Myocyte (in vitro differentiated cells): ENCODE results near the gene TLR5. TPM values are rescaled to one million over a fixed set of nuclear protein-coding genes. Genes with fewer than 3 reads are reported as not detected.
A peak's percentile ranks its signal among the peaks of the same experiment; 100 is the strongest.

Experiments used
- DNase-seq: peaks from one replicate; pipeline ENCODE4 v3.0.0-alpha.2; 2012; ENCODE audit warnings: low read depth
- total RNA-seq: library from RNA; depleted of rRNA; stranded (reverse); fragments of >200 nt; gene quantifications from 2 replicates; pipeline ENCODE4 v1.2.3, GENCODE V29; 2014

Gene TLR5
- total RNA-seq, 1 donor from 2014 or later: 0.75 TPM

- DNase-seq: no peak
Measured at GRCh38 chr1:223152399-223152798, 9.4 kb upstream of the TLR5 start.

- DNase-seq: no peak
Measured at GRCh38 chr1:223150443-223150842, 7.4 kb upstream of the TLR5 start.

- peak; percentile 65 for DNase-seq
Measured at GRCh38 chr1:223147873-223148272, 4.8 kb upstream of the TLR5 start.

GRCh38 chr1:223147409-223147808 is 4.4 kb upstream of the TLR5 start:
- no peak for DNase-seq

GRCh38 chr1:223146745-223147144 is 3.7 kb upstream of the TLR5 start:
- no peak for DNase-seq

- no peak for DNase-seq
Measured at GRCh38 chr1:223144914-223145313, 1.9 kb upstream of the TLR5 start.

- no peak for DNase-seq
Measured at GRCh38 chr1:223144431-223144830, 1.4 kb upstream of the TLR5 start.

GRCh38 chr1:223143537-223144248 is 645 bp upstream of the TLR5 start:
- DNase-seq: peak; percentile 82

GRCh38 chr1:223142269-223142668 is 779 bp downstream of the TLR5 start:
- DNase-seq: no peak

- DNase-seq: no peak
Measured at GRCh38 chr1:223140611-223141405, 2.2 kb downstream of the TLR5 start.

- DNase-seq: peak; percentile 67
Measured at GRCh38 chr1:223137455-223138085, 5.5 kb downstream of the TLR5 start.

- no peak for DNase-seq
Measured at GRCh38 chr1:223136086-223136485, 7.0 kb downstream of the TLR5 start.

GRCh38 chr1:223135176-223135942 is 7.7 kb downstream of the TLR5 start:
- DNase-seq: peak; percentile 89

GRCh38 chr1:223133824-223134435 is 9.1 kb downstream of the TLR5 start:
- DNase-seq: peak; percentile 87

- DNase-seq: no peak
Measured at GRCh38 chr1:223133306-223133823, 9.7 kb downstream of the TLR5 start.

- DNase-seq: no peak
Measured at GRCh38 chr1:223129229-223129901, 13.7 kb downstream of the TLR5 start.

- DNase-seq: no peak
Measured at GRCh38 chr1:223126741-223127140, 16.3 kb downstream of the TLR5 start.

GRCh38 chr1:223125766-223126165 is 17.3 kb downstream of the TLR5 start:
- no peak for DNase-seq

GRCh38 chr1:223123011-223123610 is 19.9 kb downstream of the TLR5 start:
- DNase-seq: peak; percentile 31

GRCh38 chr1:223118418-223118817 is 24.6 kb downstream of the TLR5 start:
- DNase-seq: no peak
